Measurements from ENCODE around the gene PGAP6.
"Not testable (repeated sequence)": the region's sequence is repeated elsewhere in the genome, so short reads cannot be mapped to it uniquely, and the experiment has no call there.

The PGAP6 gene

DNA sequence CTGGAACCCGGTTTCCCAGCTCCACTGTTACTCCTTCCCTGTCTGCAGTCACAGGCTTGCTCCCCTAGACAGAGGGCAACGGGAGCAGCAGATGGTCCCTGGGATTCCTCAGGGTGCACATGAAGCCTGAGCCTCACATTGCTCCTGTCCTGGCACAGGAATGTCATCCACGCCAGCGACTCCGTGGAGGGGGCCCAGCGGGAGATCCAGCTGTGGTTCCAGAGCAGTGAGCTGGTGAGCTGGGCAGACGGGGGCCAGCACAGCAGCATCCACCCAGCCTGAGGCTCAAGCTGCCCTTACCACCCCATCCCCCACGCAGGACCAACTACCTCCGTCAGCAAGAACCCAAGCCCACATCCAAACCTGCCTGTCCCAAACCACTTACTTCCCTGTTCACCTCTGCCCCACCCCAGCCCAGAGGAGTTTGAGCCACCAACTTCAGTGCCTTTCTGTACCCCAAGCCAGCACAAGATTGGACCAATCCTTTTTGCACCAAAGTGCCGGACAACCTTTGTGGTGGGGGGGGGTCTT, 18.3 kb upstream of the PGAP6 start:
- DNase-seq (ENCODE audit: low read depth): no peak

DNA sequence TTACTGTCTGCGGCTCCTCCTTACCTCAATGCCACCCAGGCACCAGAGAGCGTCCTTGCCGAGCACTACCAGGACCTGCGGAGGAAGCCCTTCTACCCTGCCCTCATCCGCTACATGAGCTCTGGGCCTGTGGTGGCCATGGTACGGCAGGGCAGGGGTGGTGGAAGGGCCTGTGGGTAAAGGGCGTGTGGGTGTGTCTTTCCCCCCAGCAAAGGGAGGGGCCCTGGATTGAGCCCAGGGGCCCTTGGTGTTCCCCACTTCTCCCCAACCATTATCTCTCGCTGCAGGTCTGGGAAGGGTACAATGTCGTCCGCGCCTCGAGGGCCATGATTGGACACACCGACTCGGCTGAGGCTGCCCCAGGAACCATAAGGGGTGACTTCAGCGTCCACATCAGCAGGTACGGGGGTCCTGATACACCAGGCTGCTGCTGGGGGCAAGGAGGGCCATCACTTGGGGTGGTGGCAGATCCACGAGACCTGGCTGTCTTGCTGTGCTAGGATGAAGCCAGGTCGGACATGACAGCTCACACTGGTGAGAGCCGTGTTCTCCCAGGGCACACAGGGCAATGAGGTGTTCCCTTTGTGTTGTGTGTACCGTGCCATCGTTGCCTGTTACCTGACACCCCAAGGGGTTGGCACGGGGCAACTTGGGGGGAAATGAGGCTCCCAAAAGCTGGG, 17.7 kb upstream of the PGAP6 start:
- no peak for DNase-seq (ENCODE audit: low read depth)

DNA sequence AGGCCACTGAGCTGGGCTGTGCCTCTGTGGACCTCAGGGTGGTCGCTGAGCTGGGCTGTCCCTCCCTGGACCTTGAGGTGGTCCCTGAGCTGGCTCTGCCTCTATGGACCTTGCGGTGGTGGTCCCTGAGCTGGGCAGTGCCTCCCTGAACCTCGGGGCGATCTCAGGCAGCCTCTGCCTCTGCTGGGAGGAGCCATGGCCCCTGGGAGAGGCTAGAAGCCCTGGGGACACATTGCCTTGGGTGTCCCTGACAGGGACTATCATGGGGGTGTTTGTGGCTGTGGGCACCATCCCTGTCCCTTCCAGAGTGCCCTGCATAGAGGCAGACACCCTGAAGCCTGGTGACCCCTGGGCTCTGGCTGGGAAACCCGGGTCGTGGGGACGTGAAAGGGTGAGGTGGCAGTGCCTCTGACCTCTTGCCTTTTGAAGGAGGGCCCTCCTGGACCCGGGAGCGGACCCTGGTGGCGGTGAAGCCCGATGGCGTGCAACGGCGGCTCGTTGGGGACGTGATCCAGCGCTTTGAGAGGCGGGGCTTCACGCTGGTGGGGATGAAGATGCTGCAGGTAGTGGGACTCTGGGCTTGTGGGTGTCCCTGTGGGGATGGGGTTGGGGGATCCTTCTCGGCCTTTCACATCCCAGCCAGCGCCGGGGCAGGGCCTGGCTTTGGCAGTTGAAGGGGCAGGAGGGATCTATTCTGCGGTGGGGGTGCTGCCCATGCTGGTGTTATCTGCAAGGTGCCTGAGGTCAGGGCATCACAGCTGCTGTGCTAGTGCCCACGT, 17.0 kb upstream of the PGAP6 start:
- no peak for DNase-seq (ENCODE audit: low read depth)

DNA sequence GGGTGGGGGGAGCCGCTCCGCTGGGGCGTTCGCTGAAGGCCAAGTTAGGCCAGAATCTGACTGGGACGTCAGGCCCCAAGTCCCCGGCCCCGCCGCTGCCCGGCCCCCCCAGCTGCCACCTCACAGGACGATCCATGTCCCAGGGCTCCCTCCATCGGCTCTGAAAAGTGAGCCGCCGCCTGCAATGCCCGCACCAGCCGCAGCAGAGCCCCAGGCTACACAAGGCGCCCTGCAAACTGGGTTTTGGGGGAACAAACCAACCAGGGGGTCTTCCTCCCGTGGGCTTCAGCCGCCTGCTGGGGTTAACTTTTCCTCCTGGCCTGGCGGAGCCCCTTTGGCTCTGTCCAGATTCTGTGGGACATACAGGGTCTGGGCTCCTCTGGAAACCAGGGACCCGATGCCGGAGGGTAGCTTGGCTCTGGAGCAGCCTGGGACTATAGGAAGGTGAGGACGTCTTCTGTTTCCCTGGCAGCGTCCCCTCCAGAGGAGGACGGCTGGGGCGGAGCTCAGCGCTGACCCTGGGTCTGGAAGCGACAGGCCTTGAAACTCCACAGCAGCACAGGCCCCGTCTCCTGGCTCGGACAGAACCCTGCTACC, 16.1 kb upstream of the PGAP6 start:
- no peak for DNase-seq (ENCODE audit: low read depth)

DNA sequence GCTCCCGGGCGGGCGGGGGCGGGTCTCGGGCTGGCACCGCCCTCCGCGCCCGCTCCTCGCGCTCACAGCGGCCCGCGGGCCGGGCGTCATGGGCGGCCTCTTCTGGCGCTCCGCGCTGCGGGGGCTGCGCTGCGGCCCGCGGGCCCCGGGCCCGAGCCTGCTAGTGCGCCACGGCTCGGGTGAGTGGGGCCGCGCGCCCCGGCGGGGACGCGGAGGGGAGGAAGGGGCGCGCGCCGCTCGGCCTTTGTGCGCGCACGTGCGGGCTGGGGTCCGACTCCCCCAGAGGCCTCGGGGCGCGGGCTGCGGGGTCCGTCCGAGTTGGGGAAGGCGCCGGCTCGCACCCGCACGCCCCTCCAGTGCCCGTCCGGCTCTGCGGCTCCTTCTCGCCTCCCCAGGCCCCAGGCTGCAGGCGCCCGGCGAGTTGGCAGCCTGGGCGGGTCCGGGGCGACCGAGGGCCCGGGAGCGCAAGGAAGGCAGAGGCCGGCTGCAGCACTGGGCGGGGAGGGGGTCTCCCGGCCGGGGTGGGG, 15.4 kb upstream of the PGAP6 start, which contains the start of gene NME4:
TSS of gene NME4 (plus strand) at position 65 of the 527 bp plus-strand sequence. CDS start at position 89, 24 bp downstream.
- no peak for DNase-seq (ENCODE audit: low read depth)

DNA sequence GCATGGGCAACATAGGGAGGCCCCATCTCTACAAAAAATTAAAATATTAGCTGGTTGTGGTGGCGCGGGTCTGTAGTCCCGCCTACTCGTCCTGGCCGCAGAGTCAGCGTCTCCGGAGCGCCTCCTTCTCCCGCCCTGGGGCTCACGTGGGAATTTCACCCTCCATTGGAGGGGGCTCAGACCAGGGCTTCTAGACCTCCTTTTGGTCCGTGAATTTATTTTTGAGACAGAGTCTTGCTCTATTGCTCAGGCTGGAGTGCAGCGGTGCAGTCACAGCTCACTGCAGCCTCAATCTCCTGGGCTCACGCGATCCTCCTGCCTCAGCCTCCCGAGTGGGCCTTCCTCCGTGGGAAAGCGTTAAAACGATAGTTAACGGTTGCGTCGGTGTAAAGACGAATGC, 14.8 kb upstream of the PGAP6 start:
- no peak for DNase-seq (ENCODE audit: low read depth)

DNA sequence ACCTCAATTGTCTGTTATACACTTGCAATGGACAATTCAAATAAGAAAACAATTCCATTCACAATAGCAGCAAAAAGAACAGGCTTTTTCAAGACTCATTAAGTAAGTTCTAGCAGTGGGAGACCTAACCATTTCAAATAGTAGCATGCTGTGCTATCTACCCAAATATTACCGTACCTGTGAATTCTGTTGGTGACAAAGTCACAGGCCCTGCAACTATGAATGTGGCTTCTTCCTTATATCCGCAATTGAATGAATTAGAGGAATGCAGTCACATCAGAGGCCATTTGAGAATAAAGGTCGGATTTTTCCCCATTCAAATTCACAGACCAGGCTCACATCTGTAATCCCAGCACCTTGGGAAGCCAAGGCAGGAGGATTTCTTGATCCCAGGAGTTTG, 14.4 kb upstream of the PGAP6 start:
- DNase-seq (ENCODE audit: low read depth): no peak

DNA sequence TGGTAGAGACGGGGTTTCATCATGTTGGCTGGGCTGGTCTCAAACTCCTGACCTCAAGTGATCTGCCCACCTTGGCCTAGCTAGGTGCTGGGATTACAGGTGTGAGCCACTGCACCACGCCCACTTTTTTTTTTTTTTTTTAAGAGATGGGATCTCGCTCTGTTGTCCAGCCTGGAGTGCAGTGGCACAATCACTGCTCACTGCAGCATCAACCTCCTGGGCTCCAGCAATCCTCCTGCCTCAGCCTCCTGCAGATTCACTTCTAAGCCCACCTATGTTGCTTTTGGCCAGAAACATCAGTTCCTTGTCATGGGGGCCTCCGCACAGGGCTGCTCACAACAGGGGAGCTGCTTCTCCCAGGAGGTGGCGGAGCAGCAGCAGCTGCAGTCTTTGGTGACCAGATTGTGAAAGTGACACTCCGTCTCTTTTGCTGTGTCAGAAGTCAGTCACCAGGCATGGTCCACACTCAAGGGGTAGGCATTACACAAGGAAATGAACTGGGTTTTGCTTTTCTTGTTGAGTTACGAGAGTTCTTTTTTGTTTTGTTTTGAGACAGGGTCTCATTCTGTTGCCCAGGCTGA, 10.8 kb upstream of the PGAP6 start:
- DNase-seq (ENCODE audit: low read depth): no peak

DNA sequence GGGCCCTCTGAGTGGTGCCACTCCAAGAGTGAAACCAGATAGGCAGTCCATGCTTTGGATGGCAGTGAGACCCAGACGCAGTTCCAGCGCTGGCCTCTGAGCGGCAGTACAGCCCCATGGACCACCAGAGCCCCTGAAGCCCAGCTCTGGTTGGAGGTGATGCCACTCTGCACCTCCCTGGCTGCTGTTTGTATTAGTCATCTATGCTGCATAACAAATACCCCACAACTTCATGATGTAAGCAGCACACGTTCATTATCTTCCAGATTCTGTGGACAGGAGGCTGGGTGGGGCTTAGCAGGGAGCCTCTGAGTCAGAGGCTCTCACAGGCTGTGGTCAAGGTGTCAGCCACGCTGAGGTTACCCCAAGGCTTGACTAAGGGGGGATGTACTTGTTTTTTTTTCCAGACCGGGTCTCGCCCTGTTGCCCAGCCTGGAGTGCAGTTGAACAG, 10.1 kb upstream of the PGAP6 start:
- DNase-seq (ENCODE audit: low read depth): peak; percentile 60

DNA sequence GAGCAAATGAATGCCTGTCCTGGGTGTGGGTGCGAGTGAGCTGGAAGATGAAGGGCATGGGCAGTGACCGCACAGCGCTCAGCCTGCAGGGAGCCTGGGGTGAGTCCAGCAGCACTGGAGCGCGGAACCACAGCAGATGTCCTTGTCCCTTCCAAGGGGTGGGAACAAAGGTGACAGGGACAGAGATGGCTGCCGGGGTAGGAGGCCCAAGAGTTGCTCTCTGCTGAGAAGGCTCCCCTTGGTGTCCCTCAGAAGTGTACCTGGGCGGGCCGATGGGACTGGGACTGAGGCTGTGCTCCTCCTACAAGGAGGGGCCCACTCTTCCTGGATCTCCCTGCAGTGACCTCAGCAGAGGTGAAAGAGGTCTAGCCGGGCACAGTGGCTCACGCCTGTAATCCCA, 7.6 kb upstream of the PGAP6 start:
- DNase-seq (ENCODE audit: low read depth): no peak

DNA sequence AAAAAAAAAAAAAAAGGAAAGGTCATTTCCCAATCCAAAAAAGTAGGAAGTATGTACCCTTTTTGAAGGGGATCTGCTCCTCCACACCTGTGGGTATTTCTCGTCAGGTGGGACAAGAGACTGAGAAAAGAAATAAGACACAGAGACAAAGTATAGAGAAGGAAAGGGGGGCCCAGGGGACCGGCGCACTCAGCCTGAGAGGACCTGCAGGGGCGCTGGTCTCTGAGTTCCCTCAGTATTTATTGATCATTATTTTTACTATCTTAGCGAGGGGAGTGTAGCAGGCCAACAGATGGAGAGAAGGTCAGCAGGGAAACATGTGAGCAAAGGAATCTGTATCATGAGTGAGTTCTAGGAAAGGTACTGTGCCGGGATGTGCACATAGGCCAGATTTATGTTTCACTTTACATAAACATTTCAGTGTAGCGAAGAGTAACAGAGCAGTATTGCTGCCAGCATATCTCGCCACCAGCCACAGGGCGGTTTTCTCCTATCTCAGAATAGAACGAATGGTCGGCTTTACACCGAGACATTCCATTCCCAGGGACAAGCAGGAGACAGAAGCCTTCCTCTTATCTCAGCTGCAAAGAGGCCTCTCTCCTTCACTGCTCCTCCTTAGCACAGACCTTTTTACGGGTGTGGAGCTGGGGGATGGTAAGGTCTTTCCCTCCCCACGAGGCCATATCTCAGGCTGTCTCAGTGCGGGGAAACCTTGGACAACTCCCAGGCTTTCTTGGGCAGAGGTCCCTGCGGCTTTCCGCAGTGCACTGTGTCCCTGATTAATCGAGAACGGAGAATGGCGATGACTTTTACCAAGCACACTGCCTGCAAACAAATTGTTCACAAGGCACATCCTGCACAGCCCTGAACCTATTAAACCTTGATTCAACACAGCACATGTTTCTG, 6.2 kb upstream of the PGAP6 start:
- DNase-seq (ENCODE audit: low read depth): not testable (repeated sequence)

DNA sequence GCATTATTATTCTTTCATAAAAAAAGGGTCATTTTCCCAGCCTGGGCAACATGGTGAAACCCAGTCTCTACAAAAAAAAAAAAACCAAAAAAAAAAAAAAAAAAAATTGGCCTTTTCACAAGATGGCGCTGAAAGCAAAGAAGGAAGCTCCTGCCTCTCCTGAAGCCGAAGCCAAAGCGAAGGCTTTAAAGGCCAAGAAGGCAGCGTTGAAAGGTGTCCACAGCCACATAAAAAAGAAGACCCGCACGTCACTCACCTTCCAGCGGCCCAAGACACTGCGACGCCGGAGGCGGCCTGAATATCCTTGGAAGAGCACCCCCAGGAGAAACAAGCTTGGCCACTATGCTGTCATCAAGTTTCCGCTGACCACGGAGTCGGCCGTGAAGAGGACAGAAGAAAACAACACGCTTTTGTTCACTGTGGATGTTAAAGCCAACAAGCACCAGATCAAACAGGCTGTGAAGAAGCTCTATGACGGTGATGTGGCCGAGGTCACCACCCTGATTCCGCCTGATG, 4.9 kb upstream of the PGAP6 start:
- no peak for DNase-seq (ENCODE audit: low read depth)

DNA sequence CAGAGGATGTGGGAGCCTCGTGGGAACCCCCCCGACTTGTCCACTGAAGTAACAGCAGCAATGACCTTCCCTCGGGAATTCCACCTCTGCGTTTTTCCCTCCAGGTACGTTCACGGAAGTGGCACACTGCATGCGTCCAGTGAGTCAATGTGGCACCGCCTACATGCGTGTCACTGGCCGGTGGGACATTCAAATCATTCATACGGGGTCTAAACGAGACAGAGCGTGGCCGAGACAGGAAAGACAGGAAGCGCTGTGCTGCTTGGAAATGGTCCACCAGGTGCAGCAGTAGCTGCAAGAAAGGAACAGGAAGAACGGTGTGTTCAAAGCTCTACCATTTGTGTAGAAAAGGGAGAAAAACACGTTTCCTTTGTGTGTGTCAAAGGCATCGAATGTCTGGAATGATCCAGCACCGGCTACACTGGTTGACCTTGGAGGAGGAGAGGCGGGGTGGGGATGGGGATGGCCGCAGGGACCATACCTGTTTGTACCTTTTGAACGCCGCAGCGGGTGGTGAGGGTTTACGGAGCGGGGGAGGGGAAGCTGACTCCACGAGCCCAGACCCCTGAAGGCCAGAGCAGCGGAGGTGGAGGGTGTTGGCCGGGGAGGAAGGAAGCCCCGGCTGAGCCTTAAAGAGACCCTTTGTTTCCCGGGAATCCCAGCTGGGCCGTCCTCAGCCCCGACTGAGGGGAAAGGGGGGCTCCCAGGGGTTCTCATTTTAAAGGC, 1.7 kb upstream of the PGAP6 start:
- no peak for DNase-seq (ENCODE audit: low read depth)

DNA sequence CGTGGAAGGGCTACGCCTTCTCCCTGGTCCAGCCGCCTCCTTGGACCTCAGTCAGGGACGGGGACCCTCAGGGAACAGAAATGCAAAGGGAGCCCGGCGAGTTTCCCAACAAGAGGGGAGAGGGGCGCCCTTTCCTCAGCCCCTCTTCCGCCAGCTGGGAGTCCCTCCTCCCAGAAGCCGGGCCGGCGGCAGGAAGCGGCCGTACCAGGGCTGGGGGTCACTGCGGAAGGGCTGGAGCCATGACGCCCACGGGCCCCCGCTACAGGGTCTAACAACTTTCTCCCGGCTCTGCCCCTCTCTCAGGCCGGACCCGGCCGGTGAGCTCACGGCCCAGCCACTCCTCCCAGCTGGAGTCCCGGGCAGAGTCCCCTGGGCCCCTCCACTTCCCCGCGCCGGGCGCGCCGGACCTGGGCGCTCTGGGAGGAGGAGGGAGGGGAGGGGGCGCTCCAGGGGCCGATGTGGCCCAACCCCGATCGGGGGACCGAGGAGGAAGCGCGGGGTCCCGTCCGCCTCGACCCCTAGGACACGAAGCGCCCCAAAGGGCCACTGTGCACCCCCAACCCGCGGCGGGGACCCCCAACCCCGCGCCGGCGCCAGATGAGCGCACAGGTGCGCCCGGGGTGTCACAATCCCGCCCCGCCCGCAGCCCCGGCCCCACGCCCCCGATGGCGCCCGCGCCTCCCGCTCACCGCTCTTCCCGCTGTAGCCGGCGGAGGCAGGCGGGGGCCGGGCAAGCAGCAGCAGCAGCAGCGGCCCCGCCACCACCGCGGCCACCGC, 578 bp downstream of the PGAP6 start:
- no peak for DNase-seq (ENCODE audit: low read depth)

DNA sequence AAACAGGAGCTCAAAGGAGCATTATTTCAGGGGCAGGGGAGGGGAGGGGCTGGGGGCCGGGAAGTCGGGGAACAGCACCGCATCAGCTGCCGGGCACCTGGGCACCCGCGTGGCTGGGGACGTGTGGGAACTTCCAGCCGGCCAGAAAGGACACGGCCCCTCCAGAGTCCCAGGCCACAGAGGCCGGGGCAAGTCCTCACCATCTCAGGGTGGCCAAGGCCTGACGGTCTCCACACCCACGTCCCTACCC, 1.1 kb downstream of the PGAP6 start:
- DNase-seq (ENCODE audit: low read depth): no peak

DNA sequence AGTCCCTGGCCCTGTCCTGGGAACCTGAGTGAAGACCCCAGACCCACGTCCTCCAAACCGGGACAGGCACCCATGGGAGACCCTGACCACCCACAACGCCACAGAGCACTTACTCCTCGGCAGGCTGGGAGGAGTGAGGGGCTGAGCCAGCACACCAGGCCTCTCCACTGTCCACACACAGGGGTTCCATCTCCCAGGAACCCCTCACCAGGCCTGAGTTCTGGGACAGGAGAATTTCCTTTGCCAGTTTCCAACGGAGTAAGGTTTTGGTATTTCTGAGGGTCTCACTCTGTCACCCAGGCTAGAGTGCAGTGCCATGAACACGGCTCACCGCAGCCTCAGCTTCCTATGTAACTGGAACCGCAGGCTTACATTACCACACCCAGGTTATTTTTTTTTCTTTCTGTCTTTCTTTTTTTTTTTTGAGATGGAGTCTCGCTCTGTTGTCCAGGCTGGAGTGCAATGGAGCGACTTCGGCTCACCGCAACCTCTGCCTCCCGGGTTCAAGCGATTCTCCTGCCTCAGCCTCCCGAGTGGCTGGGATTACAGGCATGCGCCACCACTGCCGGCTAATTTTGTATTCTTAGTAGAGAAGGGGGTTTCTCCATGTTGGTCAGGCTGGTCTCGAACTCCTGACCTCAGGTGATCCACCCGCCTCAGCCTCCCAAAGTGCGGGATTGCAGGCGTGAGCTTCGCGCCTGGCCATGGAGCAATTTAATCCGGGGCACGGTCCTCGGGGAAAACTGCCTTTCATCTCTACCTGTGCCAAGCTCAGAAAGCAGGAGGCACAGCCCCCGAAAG, 1.6 kb downstream of the PGAP6 start:
- DNase-seq (ENCODE audit: low read depth): no peak

DNA sequence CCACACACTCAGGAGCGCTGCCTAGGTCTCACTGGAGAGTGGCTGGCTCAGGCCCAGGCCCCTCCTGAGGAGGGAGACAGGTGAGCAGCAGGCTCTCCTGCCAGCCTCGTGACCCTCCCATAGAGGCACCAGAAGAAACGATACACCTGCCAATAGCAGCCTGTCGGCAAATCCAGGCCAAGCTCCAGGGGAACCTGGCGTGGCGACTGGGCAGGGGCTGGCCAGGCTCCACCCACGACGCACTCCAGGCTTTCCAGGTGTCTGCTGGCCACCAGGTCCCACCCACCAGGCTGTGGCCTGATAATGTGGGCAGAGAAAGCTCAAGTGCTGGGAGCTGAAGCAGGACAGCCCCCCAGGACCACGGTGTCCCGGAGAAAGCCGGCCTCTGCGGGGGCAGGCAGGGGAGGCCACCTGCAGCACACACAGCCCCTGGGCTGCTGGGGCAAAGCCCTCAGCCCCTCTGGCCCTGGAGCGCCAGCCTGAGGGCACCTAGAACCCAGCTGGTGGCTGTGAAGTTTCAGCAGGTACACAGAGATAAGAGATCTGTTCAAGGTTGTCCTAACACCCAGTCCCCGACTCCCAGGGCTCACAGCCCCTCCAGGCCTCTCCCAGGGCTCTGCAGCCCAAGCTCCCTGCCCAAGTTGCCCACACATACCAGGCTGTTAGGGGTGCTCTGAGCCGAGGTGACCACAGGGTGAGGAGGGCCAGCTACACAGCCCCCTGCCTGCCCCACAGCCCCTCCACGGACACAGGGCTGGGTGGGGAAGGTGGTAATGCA, 2.4 kb downstream of the PGAP6 start:
- no peak for DNase-seq (ENCODE audit: low read depth)

DNA sequence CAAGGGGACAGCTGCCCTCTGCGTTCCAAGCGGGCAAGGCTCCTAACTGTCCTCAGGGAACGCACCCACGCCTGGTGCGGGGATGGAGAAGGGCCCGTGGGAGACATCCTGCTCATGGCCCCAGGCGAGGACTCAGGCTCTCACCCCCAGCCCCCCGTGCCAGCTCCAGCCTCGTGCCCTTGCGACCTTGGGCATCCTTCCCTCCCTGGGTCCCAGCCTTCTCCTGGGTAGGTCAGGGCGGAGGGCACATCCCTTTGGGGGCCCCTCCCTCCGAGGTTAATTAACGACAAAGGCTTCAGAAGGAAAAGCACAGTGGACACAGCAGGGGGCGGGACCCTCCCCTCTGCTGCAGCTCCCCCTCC, 3.0 kb downstream of the PGAP6 start:
- DNase-seq (ENCODE audit: low read depth): no peak
